Suprapubic skin (tissue), 4 donors: Measurements from ENCODE around the gene GATA6.

ENCODE experiments used
- EP300 ChIP-seq: sonication (generic); formaldehyde crosslinking; IDR thresholded peaks from one replicate; pipeline ENCODE4 v1.6.1; 2017; ENCODE audit warnings: antibody characterized with exemption
- POLR2A ChIP-seq, 2 donors: fragments of 450-650 bp; IDR thresholded peaks; one replicate each; pipeline ENCODE4 v1.6.1; 2017; ENCODE audit warnings: antibody characterized with exemption in 2 of 2, mild to moderate bottlenecking in 2 of 2, moderate library complexity in 2 of 2
- POLR2AphosphoS5 ChIP-seq, 3 donors: sonication (generic); formaldehyde crosslinking; IDR thresholded peaks; one replicate each; pipeline ENCODE4 v1.6.1; 2017; ENCODE audit warnings: antibody characterized with exemption in 3 of 3
- TF ChIP-seq, protein P1 (sequence below), 2 donors: fragments of 200-600 bp in 1 of 2; fragments of 450-650 bp in 1 of 2; sonication (generic) in 1 of 2; IDR thresholded peaks; one replicate each; pipeline ENCODE4 v1.5.1; 2016 to 2019; ENCODE audit warnings: antibody characterized with exemption in 2 of 2, mild to moderate bottlenecking in 1 of 2, moderate library complexity in 1 of 2

GRCh38 chr18:22186484-22186971, 17.1 kb downstream of the GATA6 start:
- TF ChIP-seq EP300 = no peak
- TF ChIP-seq, protein P1, sequence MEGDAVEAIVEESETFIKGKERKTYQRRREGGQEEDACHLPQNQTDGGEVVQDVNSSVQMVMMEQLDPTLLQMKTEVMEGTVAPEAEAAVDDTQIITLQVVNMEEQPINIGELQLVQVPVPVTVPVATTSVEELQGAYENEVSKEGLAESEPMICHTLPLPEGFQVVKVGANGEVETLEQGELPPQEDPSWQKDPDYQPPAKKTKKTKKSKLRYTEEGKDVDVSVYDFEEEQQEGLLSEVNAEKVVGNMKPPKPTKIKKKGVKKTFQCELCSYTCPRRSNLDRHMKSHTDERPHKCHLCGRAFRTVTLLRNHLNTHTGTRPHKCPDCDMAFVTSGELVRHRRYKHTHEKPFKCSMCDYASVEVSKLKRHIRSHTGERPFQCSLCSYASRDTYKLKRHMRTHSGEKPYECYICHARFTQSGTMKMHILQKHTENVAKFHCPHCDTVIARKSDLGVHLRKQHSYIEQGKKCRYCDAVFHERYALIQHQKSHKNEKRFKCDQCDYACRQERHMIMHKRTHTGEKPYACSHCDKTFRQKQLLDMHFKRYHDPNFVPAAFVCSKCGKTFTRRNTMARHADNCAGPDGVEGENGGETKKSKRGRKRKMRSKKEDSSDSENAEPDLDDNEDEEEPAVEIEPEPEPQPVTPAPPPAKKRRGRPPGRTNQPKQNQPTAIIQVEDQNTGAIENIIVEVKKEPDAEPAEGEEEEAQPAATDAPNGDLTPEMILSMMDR (IDR thresholded peaks at IDR 0.05) = no peak
- no peak for TF ChIP-seq POLR2A (IDR thresholded peaks at IDR 0.05)
- TF ChIP-seq POLR2AphosphoS5 (IDR thresholded peaks at IDR 0.05) = no peak
